Endothelial cell (in vitro differentiated cells): ENCODE results near the gene PDE10A. TPM values are rescaled to one million over a fixed set of nuclear protein-coding genes. Genes with fewer than 3 reads are reported as not detected.

Experiments used
- DNase-seq: peaks from one replicate; pipeline ENCODE4 v3.0.0; 2021; ENCODE audit warnings: low spot score
- H3K27ac Mint-ChIP-seq: one replicate; pipeline ENCODE4 v1.8.0; 2021; ENCODE audit warnings: mixed read lengths, inconsistent platforms; ENCODE audit not compliant: unreplicated experiment
- H3K27me3 Mint-ChIP-seq: one replicate; pipeline ENCODE4 v1.8.0; 2021; ENCODE audit warnings: mild to moderate bottlenecking, moderate library complexity, mixed read lengths, inconsistent platforms; ENCODE audit not compliant: unreplicated experiment
- H3K36me3 Mint-ChIP-seq: one replicate; pipeline ENCODE4 v1.8.0; 2021; ENCODE audit warnings: mild to moderate bottlenecking, low read depth, mixed read lengths, inconsistent platforms; ENCODE audit not compliant: unreplicated experiment
- H3K4me1 Mint-ChIP-seq: one replicate; pipeline ENCODE4 v1.8.0; 2021; ENCODE audit warnings: mild to moderate bottlenecking, mixed read lengths, inconsistent platforms; ENCODE audit not compliant: unreplicated experiment
- H3K4me3 Mint-ChIP-seq: one replicate; pipeline ENCODE4 v1.8.0; 2021; ENCODE audit warnings: mild to moderate bottlenecking, mixed read lengths, inconsistent platforms; ENCODE audit not compliant: unreplicated experiment
- H3K9me3 Mint-ChIP-seq: one replicate; pipeline ENCODE4 v1.8.0; 2021; ENCODE audit warnings: mixed read lengths, inconsistent platforms; ENCODE audit not compliant: unreplicated experiment
- total RNA-seq: library from RNA; stranded (reverse); fragmentation: NEBNext Ultra II Directional; extraction: Animal tissue kit (Norgen Biotek cat#: 25700); gene quantifications from one replicate; pipeline ENCODE4 v1.2.1, GENCODE V29; 2021; ENCODE audit not compliant: unreplicated experiment
- TF ChIP-seq, protein P1 (sequence below): fragments of 200-600 bp; sonication (generic); IDR thresholded peaks from one replicate; pipeline ENCODE4 v1.5.0; 2021; ENCODE audit warnings: antibody characterized with exemption; ENCODE audit not compliant: unreplicated experiment

The PDE10A gene
- total RNA-seq, 1 donor from 2014 or later: 11.5 TPM

DNA sequence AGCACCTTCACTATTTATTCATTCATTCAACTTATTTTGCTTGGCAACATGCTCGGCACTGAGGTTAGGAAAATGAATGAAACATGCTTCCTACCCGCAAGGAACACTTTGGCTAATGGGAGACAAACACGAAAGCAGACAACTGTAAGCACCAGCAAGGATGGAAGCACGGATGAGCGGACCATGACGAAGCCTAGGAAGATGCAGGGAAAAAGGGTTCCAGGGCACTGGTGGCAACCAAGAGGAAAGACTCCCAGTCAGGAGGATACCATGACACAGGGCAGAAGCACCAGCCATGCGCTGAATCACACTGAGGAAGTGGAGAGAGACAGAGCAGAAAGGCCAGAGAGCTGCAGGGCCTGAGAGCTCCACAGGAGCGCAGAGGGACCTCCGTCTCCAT, 9.8 kb downstream of the PDE10A start:
- H3K36me3 Mint-ChIP-seq: no peaks in the 10 kb centered on the region
- H3K4me3 Mint-ChIP-seq: no peak overlapping the region
- H3K9me3 Mint-ChIP-seq: no peaks in the 10 kb centered on the region
- TF ChIP-seq, protein P1, sequence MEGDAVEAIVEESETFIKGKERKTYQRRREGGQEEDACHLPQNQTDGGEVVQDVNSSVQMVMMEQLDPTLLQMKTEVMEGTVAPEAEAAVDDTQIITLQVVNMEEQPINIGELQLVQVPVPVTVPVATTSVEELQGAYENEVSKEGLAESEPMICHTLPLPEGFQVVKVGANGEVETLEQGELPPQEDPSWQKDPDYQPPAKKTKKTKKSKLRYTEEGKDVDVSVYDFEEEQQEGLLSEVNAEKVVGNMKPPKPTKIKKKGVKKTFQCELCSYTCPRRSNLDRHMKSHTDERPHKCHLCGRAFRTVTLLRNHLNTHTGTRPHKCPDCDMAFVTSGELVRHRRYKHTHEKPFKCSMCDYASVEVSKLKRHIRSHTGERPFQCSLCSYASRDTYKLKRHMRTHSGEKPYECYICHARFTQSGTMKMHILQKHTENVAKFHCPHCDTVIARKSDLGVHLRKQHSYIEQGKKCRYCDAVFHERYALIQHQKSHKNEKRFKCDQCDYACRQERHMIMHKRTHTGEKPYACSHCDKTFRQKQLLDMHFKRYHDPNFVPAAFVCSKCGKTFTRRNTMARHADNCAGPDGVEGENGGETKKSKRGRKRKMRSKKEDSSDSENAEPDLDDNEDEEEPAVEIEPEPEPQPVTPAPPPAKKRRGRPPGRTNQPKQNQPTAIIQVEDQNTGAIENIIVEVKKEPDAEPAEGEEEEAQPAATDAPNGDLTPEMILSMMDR: no peak
- H3K27me3 Mint-ChIP-seq: peaks cover under 1% of the 10 kb centered on the region
- H3K4me1 Mint-ChIP-seq: peaks cover 26% of the 10 kb centered on the region
- no peak overlapping the region for H3K27ac Mint-ChIP-seq
- DNase-seq: no peak

DNA sequence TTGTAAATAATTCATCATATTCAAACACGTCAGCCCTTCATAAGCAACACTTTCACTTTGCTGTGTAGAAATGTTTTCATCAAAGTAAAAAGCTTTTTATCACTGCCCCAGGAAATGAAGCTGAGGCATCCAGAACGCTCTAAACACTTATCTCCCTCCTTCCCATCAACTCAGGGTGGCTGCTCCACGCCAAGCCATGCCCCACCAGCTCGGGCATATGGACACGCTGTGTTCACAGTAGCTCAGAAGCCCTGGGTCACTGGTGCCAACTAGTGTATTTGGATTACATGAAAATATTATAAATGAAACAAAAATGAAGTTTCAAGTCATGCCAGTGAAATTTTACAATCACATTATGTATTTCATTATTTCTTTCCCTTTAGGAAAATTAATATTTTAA, 10.3 kb downstream of the PDE10A start:
- Mint-ChIP-seq H3K4me1 (peaks cover 26% of the 10 kb centered on the region), H3K36me3 (no peaks in the 10 kb centered on the region)
- TF ChIP-seq, protein P1: no peak

DNA sequence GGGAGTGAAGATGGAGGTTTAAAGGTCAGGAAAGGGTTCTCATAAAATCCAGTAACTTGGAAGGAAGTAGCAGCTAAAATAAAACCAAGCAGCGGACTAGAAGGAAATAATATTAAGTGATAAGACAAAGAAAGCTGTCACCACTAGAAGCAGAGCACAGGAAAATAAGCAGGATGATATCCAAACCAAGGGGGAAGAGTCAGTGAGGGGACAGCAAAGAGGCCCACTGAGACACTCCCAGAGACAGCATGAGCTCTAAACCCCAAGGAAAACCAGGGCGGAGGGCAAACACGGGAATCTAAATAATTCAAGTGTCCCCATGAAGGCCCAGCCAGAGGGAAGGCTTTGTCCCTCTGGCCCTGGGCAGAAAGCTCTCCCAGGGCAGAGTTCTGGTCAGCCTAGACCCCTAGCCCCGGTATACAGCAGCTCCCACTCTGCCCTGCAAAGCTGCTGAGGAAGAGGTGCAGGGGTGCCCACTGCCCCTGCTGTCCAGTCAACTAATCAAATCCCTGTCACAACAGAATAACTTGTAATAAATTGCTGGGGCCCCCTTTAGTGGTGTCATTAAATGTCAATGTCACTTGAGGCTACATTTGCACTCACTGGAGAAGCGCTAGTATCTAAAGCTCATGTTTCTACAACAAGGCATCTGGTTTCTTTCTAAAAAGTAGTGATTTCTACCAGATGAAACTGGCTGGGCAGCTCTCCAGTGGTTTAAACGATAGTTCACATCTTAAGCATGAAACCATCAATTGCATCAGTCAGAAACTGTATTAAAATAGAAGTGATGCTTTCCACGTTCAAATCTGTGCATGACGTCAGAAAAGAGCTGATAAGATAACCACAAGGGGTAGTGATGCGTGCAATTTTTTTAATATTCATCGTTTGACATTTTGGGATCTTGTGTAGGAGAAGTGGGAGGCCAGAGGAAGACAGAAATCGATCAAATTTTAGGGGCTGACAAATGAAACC, 13.6 kb downstream of the PDE10A start:
- no peak overlapping the region for H3K27ac Mint-ChIP-seq
- peaks cover 33% of the 10 kb centered on the region for H3K4me1 Mint-ChIP-seq
- no peak overlapping the region for H3K4me3 Mint-ChIP-seq
- H3K27me3 Mint-ChIP-seq: peaks cover 3% of the 10 kb centered on the region
- no peaks in the 10 kb centered on the region for H3K36me3 Mint-ChIP-seq
- no peak for DNase-seq
- TF ChIP-seq, protein P1: no peak
- no peaks in the 10 kb centered on the region for H3K9me3 Mint-ChIP-seq

More for the DNA sequence above, 10.3 kb downstream of the PDE10A start:
- H3K9me3 Mint-ChIP-seq: no peaks in the 10 kb centered on the region
- no peak overlapping the region for H3K4me3 Mint-ChIP-seq
- H3K27me3 Mint-ChIP-seq: peaks cover 3% of the 10 kb centered on the region
- no peak overlapping the region for H3K27ac Mint-ChIP-seq
- DNase-seq: no peak

DNA sequence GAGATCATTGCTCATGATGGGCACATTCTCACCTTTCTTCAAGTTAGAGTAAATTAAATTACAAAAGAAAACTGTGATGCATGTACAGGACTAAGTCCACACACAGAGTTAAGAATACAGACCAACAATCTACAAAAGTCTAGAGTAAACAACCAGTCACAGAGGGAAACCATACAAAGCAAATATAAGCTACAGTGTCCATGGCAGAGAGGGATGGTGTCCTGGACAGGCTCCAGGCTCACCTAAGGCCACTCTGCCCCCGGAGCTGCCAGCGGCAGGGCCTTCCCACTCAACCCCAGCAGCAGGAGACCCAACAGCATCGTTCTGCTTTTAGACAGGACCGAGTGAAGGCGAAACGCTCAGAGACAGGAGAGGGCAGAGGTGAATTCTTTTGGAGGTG, 16.0 kb downstream of the PDE10A start:
- H3K27ac Mint-ChIP-seq: peak overlapping the region; percentile 89

More for the DNA sequence above, 16.0 kb downstream of the PDE10A start:
- TF ChIP-seq, protein P1: no peak
- no peak for DNase-seq
- Mint-ChIP-seq H3K27me3 (peaks cover 3% of the 10 kb centered on the region), H3K36me3 (peaks cover 2% of the 10 kb centered on the region), H3K4me1 (peaks cover 34% of the 10 kb centered on the region), H3K9me3 (no peaks in the 10 kb centered on the region), H3K4me3 (no peak overlapping the region)
